ENCODE measurements around the gene MRAS. TPM values are rescaled to one million over a fixed set of nuclear protein-coding genes. Genes with fewer than 3 reads are reported as not detected.

The MRAS gene
- total RNA-seq: 37.3 to 40.4 TPM (median 40.1 TPM) in 3 replicates

DNA sequence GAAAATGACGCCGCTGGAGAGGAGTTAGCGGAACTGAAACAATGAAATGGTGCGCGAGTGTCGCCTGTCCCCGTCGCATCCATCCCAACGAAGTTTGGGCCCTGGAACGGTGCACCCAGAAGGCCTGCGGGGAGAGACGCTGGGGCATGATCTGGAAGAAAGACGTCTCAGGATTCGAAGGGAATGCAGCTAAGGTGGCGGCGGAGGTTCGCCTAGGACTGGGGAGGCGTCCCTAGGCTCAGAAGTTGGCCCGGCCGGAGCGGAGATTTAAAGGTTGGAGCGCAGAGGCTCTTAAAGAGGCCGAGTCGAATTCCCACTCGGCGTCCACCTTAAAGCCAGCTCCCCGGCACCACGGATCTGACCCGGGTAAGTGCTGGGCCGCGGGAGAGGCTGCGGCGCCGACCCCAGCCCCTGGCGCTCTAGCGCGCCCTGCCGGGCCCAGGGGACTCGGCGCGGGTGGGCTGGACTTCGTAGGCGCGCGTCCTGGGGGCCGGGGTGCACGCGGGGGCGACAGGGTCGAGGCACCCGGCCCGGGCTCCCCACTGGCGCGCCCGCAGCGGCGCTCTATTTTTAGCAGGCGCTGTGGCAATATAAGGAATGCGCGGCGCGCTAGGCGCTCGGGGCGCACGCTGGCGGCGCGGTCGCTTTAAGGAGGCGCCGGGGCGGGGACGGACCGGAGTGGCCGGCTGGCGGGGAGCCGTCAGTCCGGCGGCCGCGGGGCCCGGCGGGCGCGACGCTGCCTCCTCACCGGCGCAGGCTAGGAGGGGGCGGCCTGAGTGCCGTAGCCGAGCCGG lies at the start of gene MRAS:
Gene MRAS, plus strand, starts transcription at position 620 of the 794 bp plus-strand sequence. CDS start 24,305 bp downstream, outside the sequence.
- Mint-ChIP-seq H3K27ac (peak within 1 kb of the TSS; percentile 95), H3K4me3 (peak within 1 kb of the TSS; percentile 96), H3K27me3 (ENCODE audit: low read depth) (no peaks in the 10 kb centered on the region), H3K9me3 (no peaks in the 10 kb centered on the region), H3K36me3 (no peaks in the 10 kb centered on the region), H3K4me1 (peaks cover 20% of the 10 kb centered on the region)
- TF ChIP-seq, protein P1, sequence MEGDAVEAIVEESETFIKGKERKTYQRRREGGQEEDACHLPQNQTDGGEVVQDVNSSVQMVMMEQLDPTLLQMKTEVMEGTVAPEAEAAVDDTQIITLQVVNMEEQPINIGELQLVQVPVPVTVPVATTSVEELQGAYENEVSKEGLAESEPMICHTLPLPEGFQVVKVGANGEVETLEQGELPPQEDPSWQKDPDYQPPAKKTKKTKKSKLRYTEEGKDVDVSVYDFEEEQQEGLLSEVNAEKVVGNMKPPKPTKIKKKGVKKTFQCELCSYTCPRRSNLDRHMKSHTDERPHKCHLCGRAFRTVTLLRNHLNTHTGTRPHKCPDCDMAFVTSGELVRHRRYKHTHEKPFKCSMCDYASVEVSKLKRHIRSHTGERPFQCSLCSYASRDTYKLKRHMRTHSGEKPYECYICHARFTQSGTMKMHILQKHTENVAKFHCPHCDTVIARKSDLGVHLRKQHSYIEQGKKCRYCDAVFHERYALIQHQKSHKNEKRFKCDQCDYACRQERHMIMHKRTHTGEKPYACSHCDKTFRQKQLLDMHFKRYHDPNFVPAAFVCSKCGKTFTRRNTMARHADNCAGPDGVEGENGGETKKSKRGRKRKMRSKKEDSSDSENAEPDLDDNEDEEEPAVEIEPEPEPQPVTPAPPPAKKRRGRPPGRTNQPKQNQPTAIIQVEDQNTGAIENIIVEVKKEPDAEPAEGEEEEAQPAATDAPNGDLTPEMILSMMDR (IDR thresholded peaks at IDR 0.05; ENCODE audit: unreplicated experiment): peak; percentile 37
- peak; percentile 48 to 76 for DNase-seq (ENCODE audit: low spot score in 2 of 2, unreplicated experiment in 2 of 2)

DNA sequence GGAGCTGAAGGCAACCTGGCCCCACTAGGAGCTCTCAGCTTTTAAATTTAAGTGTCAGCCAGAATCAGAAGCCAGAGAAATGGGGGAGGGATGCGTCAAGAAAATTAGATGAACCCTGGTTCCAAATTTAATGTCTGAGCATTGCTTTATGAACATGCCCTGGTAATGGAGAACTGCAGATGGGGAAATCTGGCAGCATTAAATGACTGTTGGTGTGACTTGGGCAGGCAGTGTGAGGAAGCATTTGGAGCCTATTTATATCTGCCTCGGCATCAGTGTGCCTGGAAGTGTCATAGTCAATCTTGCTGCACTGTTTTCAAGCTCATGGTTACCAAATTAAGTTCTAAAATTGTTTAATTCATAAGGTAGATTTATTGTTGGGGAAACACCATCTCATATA lies 47.7 kb upstream of the MRAS start:
- DNase-seq (ENCODE audit: low spot score in 2 of 2, unreplicated experiment in 2 of 2): no peak
- Mint-ChIP-seq H3K4me3 (no peak overlapping the region), H3K27me3 (ENCODE audit: low read depth) (no peaks in the 10 kb centered on the region), H3K4me1 (no peaks in the 10 kb centered on the region), H3K27ac (no peak overlapping the region), H3K9me3 (no peaks in the 10 kb centered on the region), H3K36me3 (peaks cover 10% of the 10 kb centered on the region)
- TF ChIP-seq, protein P1 (IDR thresholded peaks at IDR 0.05; ENCODE audit: unreplicated experiment): no peak

DNA sequence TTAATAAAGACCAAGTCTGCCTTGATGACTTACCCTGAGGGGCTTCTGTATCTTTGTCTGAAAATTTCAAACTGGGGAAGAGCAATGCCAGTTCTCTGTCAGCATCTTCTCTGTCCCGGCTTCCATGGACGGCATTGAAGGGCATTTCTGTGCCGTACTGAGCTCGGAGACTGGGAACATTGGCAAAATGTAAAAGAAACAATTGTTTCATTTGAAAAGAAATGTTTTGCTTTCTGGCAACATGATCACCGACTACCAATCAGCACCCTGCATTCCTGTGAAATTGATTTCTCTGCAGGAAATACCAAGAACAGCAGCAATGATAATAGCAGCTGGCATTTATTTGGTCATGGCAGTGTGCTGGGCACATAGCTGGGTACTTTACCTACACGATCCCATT lies 44.9 kb upstream of the MRAS start:
- TF ChIP-seq, protein P1 (IDR thresholded peaks at IDR 0.05; ENCODE audit: unreplicated experiment): no peak
- Mint-ChIP-seq H3K9me3 (peaks cover 13% of the 10 kb centered on the region), H3K4me3 (no peak overlapping the region), H3K27me3 (ENCODE audit: low read depth) (no peaks in the 10 kb centered on the region), H3K36me3 (peaks cover 19% of the 10 kb centered on the region), H3K4me1 (no peaks in the 10 kb centered on the region), H3K27ac (no peak overlapping the region)
- no peak for DNase-seq (ENCODE audit: low spot score in 2 of 2, unreplicated experiment in 2 of 2)

DNA sequence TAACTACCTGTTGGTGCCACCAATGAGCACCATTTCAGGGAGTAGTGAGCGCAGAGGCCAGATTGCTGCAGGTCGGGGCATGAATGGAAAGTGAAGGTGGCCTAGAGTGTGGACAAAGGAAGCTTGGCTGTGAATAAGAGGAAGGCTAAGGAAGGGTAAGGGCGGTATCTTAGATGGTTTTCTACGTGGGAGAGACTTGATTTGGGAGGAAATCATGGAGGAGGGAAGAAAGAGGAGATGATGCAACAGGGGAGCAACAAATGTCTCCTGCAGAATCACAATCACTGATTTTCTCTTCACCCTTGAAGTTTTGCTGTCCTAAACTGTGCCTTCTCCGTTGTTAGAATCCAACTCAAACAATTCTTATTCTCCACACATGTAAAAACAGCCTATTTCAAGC lies 40.5 kb upstream of the MRAS start:
- Mint-ChIP-seq H3K27me3 (ENCODE audit: low read depth) (peaks cover 21% of the 10 kb centered on the region), H3K27ac (no peak overlapping the region), H3K9me3 (peaks cover 45% of the 10 kb centered on the region), H3K4me3 (no peak overlapping the region), H3K36me3 (peaks cover 13% of the 10 kb centered on the region), H3K4me1 (no peaks in the 10 kb centered on the region)
- TF ChIP-seq, protein P1 (IDR thresholded peaks at IDR 0.05; ENCODE audit: unreplicated experiment): no peak
- no peak for DNase-seq (ENCODE audit: low spot score in 2 of 2, unreplicated experiment in 2 of 2)

DNA sequence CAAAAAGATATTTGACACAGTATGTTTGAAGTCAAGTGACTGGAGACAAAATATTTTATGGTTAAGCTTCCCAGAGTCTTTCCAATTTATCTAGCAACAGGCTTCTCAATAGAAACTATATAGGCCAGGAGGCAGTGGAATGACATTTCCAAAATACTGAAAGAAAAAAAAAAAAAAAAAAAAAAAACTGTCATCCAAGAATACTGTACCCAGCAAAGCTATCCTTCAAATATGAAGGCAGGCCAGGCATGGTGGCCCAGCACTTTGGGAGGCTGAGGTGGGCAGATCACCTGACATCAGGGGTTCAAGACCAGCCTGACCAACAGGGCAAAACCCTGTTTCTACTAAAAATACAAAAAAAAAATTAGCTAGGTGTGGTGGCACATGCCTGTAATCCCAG lies 39.6 kb upstream of the MRAS start:
- H3K9me3 Mint-ChIP-seq: peaks cover 45% of the 10 kb centered on the region
- H3K27ac Mint-ChIP-seq: no peak overlapping the region
- TF ChIP-seq, protein P1 (IDR thresholded peaks at IDR 0.05; ENCODE audit: unreplicated experiment): no peak

More for the DNA sequence above, 39.6 kb upstream of the MRAS start:
- Mint-ChIP-seq H3K4me1 (no peaks in the 10 kb centered on the region), H3K4me3 (no peak overlapping the region), H3K36me3 (peaks cover 13% of the 10 kb centered on the region), H3K27me3 (ENCODE audit: low read depth) (peaks cover 21% of the 10 kb centered on the region)
- no peak for DNase-seq (ENCODE audit: low spot score in 2 of 2, unreplicated experiment in 2 of 2)

All from mesothelial cell of epicardium (in vitro differentiated cells).